Right cardiac atrium (tissue), 5 donors: ENCODE data around the gene OTOP2. TPM values are rescaled to one million over a fixed set of nuclear protein-coding genes. Genes with fewer than 3 reads are reported as not detected.

Experiments
- ATAC-seq, 2 donors: fragments of 200-7000 bp; cut with Tn5 transposase; one replicate each; pipeline versions ENCODE4 v1.8.0 to v1.9.1; 2020; ENCODE audit warnings: moderate library complexity in 2 of 2, mild to moderate bottlenecking in 1 of 2
- DNase-seq, 3 donors: peaks; one replicate each; pipeline ENCODE4 v3.0.0-alpha.2; 2020
- H3K27ac ChIP-seq: one replicate; pipeline ENCODE4 v1.5.1; 2013; ENCODE audit warnings: mild to moderate bottlenecking, low read length, control low read depth, moderate library complexity
- H3K27me3 ChIP-seq: one replicate; pipeline ENCODE4 v1.6.1; 2013; ENCODE audit not compliant: control insufficient read depth, insufficient read depth
- H3K4me1 ChIP-seq: one replicate; pipeline ENCODE4 v1.6.1; 2013; ENCODE audit warnings: low read length; ENCODE audit not compliant: control insufficient read depth, insufficient read depth
- H3K4me3 ChIP-seq: one replicate; pipeline ENCODE4 v1.5.1; 2013; ENCODE audit warnings: low read length, control low read depth
- H3K9me3 ChIP-seq: one replicate; pipeline ENCODE4 v1.6.1; 2013; ENCODE audit warnings: low read length; ENCODE audit not compliant: control insufficient read depth
- WGBS: extraction: QIAGEN DNeasy Blood & Tissue Kit; methylation state at CpG from one replicate; pipeline ENCODE4 v1.1.7; 2013; 5-methylcytosine and 5-hydroxymethylcytosine counted together
- intact Hi-C, 4 donors: fragments of 100-400 bp; cut with DNase I; formaldehyde crosslinking; loops; one replicate each; pipeline versions ENCODE4 v1.11.0 to v1.14.0; 2022 to 2023
- polyA plus RNA-seq: library from polyadenylated mRNA; stranded (reverse); fragments of 200-250 nt; gene quantifications from one replicate; pipeline ENCODE4 v1.2.3, GENCODE V29; 2013
- total RNA-seq, 4 donors: library from RNA; stranded (reverse); fragmentation: NEBNext Ultra II Directional; extraction: Animal tissue kit (Norgen Biotek cat#: 25700); gene quantifications; one replicate each; pipeline ENCODE4 v1.2.1, GENCODE V29; 2021
- donor health status: healthy with polysubstance abuse.
- donor health status: DM: no; HTN: yes; CAD: no.
- donor health status: DM: no; HTN: no; CAD: no.
- donor health status: DM: no; HTN: yes; CAD: no; lungs with severe emphysema.
- donor health status: DM: yes; HTN: yes; CAD: no.

OTOP2 gene
- total and polyA plus RNA-seq, 5 donors, result not detected

GRCh38 chr17:74920306-74920620, 3.8 kb upstream of the OTOP2 start:
- no peak overlapping the region for H3K4me3 ChIP-seq
- no peaks in the 10 kb centered on the region for H3K27me3 ChIP-seq
- no peak for ATAC-seq
- no peaks in the 10 kb centered on the region for H3K9me3 ChIP-seq
- intact Hi-C loops, result no loop called here
- H3K4me1 ChIP-seq, result no peaks in the 10 kb centered on the region
- no peak overlapping the region for H3K27ac ChIP-seq
- 80% methylated on average over 27 of the region's 27 CpGs for WGBS
- no peak for DNase-seq

GRCh38 chr17:74920642-74921025, 3.4 kb upstream of the OTOP2 start:
- ATAC-seq (no peak), DNase-seq (no peak)
- intact Hi-C loops, result no loop called here
- WGBS, result 41% methylated on average over 6 of the region's 6 CpGs
- H3K4me3 ChIP-seq, result no peak overlapping the region
- no peaks in the 10 kb centered on the region for H3K9me3 ChIP-seq
- no peaks in the 10 kb centered on the region for H3K27me3 ChIP-seq
- no peaks in the 10 kb centered on the region for H3K4me1 ChIP-seq
- H3K27ac ChIP-seq, result no peak overlapping the region

- H3K27me3 ChIP-seq, result no peaks in the 10 kb centered on the region
- no peak overlapping the region for H3K27ac ChIP-seq
- H3K4me3 ChIP-seq, result no peak overlapping the region
- H3K4me1 ChIP-seq, result no peaks in the 10 kb centered on the region
- peak in 2 of 3 donors; percentile 74 to 84 for DNase-seq
- intact Hi-C loops, result no loop called here
- ATAC-seq, result peak; percentile 47 to 59
- H3K9me3 ChIP-seq, result no peaks in the 10 kb centered on the region
- 33% methylated on average over 19 of the region's 19 CpGs for WGBS
Measured at GRCh38 chr17:74921026-74921681, 2.9 kb upstream of the OTOP2 start.

DNA sequence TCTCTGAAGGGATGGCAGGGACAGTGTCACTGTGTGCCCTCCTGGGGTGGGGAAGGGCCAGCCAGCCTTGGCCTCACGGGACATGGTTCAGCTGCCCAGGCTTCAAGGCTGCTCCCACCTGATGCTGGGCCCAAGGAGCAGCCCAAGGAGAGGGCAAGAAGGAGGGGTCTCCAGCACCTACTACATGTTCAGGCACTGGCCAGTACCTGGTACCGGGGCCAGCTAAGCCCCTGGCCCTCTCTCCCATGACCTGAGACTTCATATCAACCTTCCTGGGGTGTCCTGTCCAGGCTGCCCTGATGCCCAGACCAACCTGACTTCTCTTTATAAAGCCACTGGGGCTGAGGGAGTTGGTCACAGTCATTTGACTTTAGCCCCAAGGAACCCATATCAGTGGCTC, 2.3 kb upstream of the OTOP2 start:
- ATAC-seq (no peak), DNase-seq (no peak)
- 97% methylated on average over 2 of the region's 2 CpGs for WGBS
- intact Hi-C loops, result no loop called here
- H3K27ac ChIP-seq, result no peak overlapping the region
- H3K4me3 ChIP-seq, result no peak overlapping the region
- H3K27me3 ChIP-seq, result no peaks in the 10 kb centered on the region
- no peaks in the 10 kb centered on the region for H3K4me1 ChIP-seq
- no peaks in the 10 kb centered on the region for H3K9me3 ChIP-seq

DNA sequence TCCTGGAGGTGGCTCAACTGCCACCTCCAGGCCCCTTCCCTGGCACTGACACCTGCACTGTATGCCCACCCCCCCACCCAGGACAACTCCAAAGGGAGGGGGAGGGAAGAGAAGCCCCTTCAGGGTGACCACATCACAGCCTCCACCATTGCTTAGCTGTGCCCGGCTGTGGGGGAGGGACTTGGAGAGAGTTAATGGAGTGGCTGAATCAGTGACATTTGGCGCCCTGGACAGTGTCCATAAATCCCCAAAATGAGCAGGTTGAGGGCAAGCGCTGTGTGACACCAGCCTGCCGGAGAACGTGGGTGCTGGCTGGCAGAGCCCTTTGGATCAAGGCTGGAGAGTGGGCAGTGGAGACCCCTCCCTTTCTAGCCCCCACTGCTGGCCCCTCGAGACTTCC, 1.9 kb upstream of the OTOP2 start:
- H3K27ac ChIP-seq, result no peak overlapping the region
- 46% methylated on average over 6 of the region's 6 CpGs for WGBS
- no peak overlapping the region for H3K4me3 ChIP-seq
- ATAC-seq (no peak), DNase-seq (no peak)
- H3K9me3 ChIP-seq, result no peaks in the 10 kb centered on the region
- no peaks in the 10 kb centered on the region for H3K27me3 ChIP-seq
- intact Hi-C loops, result no loop called here
- no peaks in the 10 kb centered on the region for H3K4me1 ChIP-seq

- DNase-seq (peak in 1 of 3 donors; percentile 65), ATAC-seq (peak; percentile 4 to 26)
- no peaks in the 10 kb centered on the region for H3K4me1 ChIP-seq
- H3K4me3 ChIP-seq, result peak within 1 kb of the TSS; percentile 8
- H3K27ac ChIP-seq, result no peak within 1 kb of the TSS
- no peaks in the 10 kb centered on the region for H3K9me3 ChIP-seq
- WGBS, result 5% methylated on average over 57 of the region's 57 CpGs
- H3K27me3 ChIP-seq, result no peaks in the 10 kb centered on the region
- intact Hi-C loops, result no loop called here
Measured at GRCh38 chr17:74922694-74923537, 1.2 kb upstream of the OTOP2 start, which contains the start of gene USH1G. TSS of gene USH1G (minus strand) at chr17:74923255. CDS start at chr17:74923073, 182 bp downstream.

DNA sequence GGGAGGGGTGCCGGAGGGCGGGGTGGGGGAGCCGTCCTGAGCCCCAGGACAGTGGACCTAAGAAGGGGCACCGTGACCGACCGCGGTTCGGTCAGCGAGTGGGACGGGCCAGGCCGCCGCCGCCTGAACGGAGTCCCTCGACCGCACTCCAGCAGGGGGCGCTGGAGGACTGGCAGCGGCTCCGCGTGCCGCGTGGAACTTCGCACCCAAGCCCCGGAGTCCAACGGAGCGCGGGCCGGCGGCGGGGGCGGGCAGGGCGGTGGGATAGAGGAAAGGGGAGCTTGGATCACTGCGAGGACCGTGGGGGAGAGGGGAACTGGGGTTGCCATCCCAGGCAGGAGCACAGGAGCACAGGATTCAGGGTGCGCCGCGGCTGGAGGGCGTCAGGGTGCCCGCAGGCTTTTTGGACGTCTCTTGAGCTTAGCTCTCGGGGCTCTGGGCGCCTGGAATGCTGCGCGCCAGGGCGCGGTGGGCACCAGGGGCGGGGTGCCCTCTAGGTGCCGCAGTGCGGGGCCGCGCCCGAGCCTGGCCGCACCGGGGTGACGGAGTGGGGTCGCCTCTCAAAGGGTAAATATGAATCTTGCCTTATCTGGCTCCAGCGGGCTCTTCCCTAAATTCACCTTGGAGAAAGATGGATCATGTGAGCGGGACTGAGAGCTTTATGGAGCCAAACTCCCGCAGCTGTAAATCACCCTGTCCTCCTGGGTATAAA, 379 bp upstream of the OTOP2 start:
- H3K27me3 ChIP-seq, result no peaks in the 10 kb centered on the region

GRCh38 chr17:74925242-74925641, 1.2 kb downstream of the OTOP2 start:
- 72% methylated on average over 3 of the region's 3 CpGs for WGBS
- Histone ChIP-seq H3K27me3 (no peaks in the 10 kb centered on the region), H3K9me3 (no peaks in the 10 kb centered on the region), H3K4me1 (no peaks in the 10 kb centered on the region), H3K4me3 (no peak overlapping the region), H3K27ac (no peak overlapping the region)
- ATAC-seq (no peak), DNase-seq (no peak)
- intact Hi-C loops, result no loop called here

More for the DNA sequence above, 379 bp upstream of the OTOP2 start:
- intact Hi-C loops, result no loop called here
- Histone ChIP-seq H3K4me1 (no peaks in the 10 kb centered on the region), H3K9me3 (no peaks in the 10 kb centered on the region), H3K27ac (no peak overlapping the region), H3K4me3 (peak overlapping the region; percentile 8)
- DNase-seq, result peak; percentile 76 to 88 (median 86)
- ATAC-seq, result peak; percentile 42 to 72
- WGBS, result 4% methylated on average over 59 of the region's 59 CpGs

DNA sequence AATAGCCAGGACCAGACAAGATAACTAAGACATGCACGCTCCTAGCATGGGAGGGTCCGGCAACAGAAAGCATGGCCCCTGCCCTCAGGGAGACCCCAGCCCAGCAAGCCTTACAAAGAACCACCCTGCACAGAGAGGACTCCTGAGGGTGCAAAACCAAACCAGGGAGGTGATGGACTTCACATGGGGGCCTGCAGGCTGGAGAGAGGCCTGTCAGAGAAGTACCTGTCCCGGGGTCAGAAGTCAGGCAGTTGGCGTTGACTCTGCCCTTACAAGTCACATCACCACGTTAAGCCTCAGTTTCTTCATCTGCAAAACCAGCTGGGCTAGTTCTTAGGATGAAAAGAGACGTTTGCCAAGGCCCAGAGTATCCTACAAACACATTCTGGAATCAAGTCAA, 4.7 kb downstream of the OTOP2 start:
- 71% methylated on average over 6 of the region's 6 CpGs for WGBS
- Histone ChIP-seq H3K9me3 (no peaks in the 10 kb centered on the region), H3K4me3 (no peak overlapping the region), H3K27ac (no peak overlapping the region), H3K4me1 (no peaks in the 10 kb centered on the region), H3K27me3 (no peaks in the 10 kb centered on the region)
- ATAC-seq, result no peak
- intact Hi-C loops, result no loop called here
- DNase-seq, result no peak

GRCh38 chr17:74930535-74931036, 6.5 kb downstream of the OTOP2 start:
- ATAC-seq, result no peak
- no peak overlapping the region for H3K27ac ChIP-seq
- intact Hi-C loops, result no loop called here
- no peak overlapping the region for H3K4me3 ChIP-seq
- no peak for DNase-seq
- 86% methylated on average over 24 of the region's 24 CpGs for WGBS
- no peaks in the 10 kb centered on the region for H3K27me3 ChIP-seq
- H3K4me1 ChIP-seq, result no peaks in the 10 kb centered on the region
- no peaks in the 10 kb centered on the region for H3K9me3 ChIP-seq

GRCh38 chr17:74935048-74935447, 11.0 kb downstream of the OTOP2 start:
- 54% methylated on average over 3 of the region's 3 CpGs for WGBS
- ATAC-seq, result no peak
- no peaks in the 10 kb centered on the region for H3K27me3 ChIP-seq

More at GRCh38 chr17:74935048-74935447, 11.0 kb downstream of the OTOP2 start:
- Histone ChIP-seq H3K27ac (no peak overlapping the region), H3K4me1 (no peaks in the 10 kb centered on the region), H3K4me3 (no peak overlapping the region), H3K9me3 (no peaks in the 10 kb centered on the region)
- DNase-seq, result no peak
- intact Hi-C loops, result no loop called here
